HPDE6-E6E7 (cell line): ENCODE data around the gene PUM1.

ENCODE experiments used
- DNase-seq: peaks from one replicate; pipeline ENCODE4 v3.0.0; 2011; ENCODE audit warnings: missing footprints; ENCODE audit errors: extremely low spot score

The PUM1 gene

DNA sequence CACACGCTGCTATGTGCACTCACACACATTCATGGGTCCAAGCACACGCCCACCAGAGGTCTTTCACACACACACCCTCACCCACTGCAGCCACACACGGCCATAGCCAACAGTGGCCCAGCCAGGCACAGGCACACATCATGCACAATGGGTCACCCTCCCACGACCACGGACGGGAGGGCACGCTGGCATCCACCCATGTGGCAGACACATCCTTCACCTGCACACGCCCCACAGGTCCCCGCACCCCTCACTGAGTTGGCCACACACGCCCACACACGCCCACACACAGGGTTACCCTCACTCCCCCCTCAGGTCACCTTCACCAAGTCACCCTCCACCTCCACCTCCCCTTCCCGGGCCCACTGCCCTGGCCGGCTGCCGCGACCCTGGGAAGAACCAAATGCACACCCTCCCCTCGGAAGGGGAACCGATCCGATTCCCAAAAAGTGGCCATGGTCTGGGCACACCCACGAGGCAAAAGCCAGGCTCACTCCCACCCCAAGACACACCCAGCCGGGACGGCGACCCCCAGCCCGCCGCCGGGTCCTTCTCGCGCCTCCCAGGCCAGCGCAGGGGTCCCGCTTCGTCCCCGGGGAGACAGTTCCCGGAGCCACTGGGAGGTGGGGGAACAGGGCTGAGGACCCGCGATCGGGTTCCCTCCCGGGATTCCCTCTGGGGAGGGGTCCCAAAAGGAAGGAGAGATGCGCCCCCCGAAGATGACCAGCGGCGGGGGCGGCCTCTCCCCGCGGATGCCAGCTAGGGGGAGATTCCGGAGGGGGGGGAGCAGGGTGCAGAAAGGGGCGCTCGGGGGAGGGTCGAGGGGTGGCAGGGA lies 157.8 kb downstream of the PUM1 start:
- no peak for DNase-seq

DNA sequence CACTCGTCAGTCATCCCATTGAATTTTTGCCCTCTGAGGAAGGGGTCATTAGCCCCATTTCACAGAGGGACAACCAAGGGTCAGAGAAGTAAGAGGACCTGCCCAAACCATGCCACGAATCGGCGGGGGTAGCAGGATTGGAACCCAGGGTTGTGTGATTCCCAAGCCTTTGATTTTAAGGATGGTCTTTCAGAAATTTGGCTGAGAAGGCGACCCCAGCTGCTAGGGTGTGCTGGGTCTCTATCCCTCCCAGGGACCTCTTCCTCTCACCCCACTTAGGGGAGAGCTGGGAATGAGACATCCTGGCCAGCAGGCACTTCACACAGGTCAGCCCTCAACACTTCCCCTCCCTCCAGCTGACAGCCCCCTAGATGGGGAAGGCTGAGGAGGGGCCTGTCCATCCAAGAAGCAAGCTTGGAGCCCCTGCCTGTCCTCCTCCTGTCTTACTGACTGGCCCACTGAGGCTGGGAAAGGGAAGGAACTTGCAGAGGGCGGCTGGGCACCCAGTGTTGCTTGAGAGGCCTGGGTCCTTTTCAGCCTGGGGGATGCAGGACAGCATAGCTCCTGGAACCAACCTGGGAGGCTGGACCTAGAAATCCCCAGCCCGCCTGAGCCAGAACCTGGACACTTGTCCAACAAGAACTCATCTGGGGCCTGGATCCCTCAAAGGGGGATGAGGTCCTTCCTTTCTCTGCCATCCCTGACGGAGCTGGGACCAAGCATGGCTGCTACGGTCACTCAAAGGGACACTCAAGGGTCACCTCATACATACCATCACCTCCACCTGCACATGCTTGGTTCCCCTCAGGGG lies 158.7 kb downstream of the PUM1 start:
- DNase-seq = no peak

DNA sequence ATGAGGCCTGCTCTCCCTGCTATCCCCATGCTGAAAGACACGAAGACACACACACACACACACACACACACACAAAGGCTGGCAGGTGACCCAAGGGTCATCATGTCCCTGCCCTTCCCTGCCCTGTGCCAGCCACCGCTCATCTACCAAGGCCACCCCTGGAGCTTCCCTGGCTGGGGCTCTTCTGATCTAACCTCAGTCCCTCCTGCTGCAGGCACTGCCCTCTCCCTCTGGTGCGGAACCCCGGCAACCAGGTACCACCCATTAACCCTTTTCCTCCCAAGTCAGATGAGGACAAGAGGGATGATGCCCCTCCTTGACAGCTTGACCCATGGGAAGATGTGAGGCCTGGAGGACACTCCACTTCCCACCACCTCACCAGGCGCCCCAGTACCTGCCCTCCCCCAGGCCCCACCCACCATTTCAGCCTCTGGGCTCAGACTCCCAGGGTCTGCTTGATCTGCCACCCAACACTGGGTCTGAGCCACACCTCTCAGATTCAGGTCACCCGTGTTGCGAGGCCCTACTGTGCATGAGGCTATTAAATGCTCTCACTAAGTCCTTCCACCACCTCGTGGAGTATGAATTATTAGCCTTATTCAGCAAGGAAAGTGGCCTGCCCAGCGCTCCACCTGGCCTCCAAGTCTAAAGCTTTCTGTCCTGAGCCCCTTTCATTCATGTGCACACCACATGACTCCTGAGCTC lies 159.4 kb downstream of the PUM1 start:
- DNase-seq = no peak

DNA sequence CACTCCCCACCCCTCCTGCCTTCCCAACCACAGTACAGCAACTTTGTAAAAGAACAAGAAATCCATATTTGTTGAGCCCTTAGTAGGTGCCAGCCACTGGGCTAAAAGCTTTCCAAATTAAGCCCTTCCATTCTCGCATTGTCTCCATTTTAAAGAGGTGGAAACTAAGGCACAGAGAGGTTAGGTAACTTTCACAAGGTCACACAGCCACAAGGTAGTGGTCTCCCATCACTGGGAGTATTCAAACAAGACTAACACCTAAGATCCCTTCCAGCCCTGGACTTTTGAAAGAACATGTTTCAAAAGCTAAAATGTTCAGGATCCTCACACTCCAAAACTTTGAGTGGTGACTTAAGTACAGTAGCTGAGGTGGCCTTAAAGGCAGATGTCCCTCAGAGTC lies 160.1 kb downstream of the PUM1 start:
- DNase-seq = no peak

DNA sequence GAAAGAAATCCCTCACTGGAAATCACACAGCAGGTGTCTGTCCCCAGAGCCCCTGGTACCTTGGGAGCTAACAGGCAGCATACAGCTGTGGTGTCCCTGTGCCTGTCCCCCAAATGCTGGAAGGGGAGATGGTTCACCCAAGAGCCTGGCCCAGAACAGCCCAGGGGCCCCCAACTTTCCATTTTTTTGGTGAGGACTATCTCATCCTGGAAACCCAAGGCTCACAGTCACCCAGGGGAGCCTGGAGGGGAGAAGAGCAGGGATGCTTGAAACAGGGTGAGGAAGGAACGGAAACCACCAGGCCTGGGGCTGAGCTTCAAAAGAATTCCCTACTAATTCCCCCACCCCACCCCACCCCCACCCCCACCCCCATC lies 160.6 kb downstream of the PUM1 start:
- DNase-seq = no peak

DNA sequence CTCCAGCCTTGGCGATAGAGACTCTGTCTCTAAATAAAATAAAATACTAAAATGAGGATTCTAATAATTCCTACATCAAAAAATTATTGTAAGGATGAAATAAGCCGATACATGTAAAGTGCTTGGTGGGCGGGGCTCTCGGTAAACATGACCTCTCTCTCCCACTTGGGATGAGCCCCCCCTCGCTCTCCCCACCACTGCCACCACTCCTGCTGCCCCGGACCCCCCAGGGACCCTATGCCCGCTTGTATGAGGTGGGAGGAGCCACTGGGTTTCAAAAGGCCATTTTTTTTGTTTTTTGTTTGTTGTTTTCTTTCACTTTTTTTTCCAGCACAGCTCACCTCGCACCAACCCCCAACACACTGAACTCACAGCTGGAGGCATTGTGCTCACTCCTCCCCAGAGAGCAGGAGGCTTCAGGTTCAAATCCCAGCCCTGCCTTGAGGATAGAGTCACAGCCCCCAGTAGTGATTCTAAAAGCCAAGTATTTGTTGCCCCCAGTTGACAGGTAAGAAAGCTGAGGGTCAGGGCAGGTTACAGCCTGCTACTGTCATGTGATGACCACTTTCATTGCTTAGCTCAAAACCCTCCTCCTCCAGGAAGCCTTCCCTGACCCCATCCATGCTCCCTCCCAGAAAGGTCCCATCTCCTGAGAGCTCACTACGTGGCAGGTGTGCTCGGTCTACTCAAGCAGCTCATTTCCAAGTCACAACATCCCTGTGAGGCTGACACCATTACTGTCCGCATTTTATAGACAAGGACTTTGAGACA lies 161.1 kb downstream of the PUM1 start:
- no peak for DNase-seq

DNA sequence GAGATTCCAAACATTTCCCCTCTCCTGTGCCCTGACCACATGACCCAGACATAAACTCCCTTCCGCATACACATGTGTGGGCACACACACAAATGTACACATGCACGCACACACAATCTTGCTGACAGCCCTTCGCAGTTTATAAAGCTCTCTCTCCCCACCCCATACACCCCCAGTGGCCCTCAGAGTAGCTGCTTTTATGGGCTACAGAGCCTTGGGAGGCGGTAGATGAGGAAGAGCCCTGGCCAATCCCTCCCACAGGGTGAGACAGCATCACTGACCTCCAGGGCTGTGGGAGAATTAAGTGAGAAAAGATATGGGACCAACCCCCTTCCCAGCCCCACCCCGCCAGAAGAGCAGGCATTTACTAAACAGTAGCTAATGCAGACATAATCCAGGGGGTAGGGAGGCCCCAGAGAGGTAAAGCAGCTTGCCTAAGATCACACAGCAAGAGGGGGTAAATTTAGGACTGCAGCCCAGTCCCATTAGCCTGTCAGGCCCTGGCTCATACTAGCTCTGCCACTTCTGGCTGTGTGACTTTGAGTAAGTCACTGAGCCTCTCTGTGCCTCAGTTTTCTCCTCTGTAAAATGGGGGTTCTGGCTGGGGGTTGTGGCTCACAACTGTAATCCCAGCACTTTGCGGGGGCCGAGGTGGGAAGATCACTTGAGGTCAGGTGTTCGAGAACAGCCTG lies 162.0 kb downstream of the PUM1 start:
- no peak for DNase-seq

DNA sequence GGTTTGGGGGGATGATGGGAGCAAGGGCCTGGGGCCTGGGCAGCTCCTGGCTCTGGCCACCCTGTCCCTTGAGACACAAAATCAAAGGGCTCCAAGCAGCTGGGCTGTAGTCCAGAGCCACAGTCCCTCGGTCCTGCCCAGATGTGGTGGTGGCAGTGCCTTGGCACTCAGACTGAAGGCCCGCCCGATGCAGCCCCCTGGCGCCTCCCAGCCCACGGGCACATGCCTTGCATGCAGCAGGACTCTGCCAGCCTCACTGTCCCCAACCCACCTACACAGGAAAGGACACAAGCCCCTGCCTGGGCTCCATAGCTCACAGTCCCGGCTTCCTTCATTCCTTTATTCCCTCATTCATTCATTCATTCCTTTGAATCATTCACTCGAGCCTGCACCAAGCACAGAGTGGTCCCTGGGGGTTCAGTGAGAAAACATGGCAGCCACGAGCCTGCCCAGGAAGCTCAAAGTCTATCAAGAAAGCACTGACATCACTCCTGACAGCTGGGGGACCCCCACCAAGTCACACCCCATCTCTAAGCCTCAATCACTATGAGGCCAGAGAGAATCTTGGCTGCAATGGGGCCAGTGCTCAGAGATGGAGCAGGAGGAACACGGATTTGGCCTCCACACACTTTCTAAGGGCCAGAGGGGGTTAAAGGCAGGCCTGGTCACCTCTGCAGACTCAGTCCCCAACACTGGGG lies 162.8 kb downstream of the PUM1 start:
- no peak for DNase-seq

DNA sequence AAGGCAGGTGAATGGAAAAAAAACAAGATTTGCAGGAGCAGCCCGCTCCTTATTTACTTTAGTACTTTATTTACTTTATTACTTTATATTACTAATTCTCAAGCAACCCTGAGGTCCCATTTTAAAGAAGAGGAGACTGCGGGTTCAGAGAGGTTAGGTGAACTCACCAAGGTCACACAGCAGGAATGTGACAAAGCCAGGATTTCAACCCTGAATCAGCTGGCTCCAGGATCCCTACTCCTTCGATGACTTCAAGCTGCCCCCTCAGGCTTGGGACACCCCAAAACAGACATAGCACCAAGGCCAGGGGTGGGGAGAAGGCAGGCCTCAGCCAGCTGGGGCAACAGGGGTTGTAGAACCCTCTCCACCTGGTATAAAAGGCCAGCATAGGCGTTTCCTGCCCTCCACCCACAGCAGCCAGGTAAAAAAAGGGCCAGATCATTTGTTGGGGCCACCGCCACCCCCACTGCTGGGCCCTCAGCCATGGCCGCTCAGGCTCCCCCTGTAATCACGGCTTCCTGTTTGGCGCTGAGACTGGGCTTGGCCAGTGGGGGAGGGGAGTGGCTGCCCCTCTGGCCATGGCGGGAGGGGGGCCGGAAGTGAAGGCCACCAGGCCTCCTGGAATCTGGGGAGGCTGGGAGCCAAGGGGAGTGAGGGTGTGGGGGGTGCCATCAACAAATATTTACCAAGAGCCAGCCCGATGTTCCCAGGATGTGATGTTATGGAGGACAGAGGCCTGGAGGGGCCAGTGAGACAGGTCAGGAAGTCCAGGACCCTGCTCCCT lies 163.5 kb downstream of the PUM1 start:
- no peak for DNase-seq

DNA sequence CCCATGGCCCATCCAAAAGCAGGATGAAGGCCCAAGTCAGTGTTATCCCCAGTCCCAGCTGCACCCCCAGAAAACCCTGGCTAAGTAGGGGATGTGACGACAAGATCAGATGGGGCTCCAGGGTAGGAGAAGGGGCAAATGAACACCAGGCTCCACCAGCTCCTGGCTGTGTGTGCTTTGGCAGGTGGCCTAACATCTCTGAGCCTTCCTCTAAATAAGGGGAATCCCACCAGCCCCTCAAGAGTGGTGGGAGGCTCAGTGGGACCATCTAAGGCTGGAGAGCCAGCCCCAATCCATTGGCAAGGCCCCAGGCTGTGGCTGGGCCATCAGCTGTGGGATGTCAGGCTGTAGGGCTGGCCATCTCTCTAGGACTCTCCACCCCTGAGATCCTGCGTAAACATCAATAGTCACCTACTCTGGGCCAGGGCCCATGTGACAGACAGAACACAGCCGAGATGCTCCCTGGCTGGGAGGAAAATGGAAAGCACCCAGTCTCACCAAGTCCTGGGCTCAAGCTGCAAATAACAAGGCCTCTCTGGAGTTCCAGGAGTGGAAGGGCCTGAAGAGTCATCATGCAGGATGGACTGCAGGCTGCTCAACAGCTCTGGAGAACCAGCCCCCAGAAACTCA lies 164.5 kb downstream of the PUM1 start:
- no peak for DNase-seq

DNA sequence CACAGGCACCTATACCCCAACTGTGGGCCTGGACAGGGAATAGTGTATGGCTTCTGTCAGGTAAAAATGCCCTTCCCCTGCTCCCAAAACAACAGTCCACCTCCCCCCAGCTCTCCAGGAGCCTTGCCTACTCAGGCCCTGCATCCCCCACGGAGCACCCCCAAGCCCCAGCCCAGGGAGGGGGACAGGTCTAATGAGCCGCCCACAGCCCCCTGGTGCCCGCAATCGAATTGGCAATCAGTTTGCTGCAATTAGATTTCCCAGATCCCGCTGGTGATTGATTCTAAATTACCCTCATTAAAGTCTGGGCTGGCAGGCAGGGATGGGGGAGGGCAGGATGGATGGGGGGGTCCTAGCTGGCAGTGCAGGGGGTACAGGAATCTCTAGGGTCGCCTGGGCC lies 165.0 kb downstream of the PUM1 start:
- DNase-seq = no peak

DNA sequence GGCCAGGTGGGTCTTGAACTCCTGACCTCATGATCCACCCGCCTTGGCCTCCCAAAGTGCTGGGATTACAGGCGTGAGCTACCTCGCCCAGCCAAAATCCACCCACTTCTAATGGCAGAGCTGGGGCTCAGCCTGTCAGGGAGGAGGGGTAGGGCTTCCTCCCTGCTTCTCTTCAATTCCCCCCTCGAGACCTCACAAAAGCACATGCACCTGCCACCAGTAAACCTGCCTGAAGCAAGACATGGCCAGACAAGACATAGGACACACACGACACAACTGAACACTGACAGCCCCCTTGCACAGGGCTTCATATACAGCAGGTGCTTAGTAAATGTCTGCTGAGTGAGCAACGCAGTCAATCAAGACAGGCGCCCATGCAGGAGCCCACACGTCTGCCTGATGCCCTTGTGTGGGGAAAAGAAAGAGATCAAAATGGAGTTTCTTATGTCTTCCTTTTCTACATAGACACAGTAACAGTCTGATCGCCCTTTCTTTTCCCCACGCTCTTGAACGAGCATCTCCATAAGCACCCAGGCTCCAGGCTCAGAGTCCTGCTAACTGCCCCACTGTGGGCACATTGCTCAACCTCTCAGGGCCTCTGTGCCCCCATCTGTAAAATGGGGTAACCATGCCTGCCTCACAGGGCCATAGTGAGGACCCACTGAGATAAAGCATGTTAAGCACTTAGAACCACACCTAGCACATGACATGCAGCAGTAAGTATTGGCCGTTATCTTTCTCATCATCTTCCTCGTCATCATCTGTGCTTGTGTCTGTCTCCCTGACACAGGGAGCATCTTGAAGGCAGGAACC lies 165.7 kb downstream of the PUM1 start:
- no peak for DNase-seq

DNA sequence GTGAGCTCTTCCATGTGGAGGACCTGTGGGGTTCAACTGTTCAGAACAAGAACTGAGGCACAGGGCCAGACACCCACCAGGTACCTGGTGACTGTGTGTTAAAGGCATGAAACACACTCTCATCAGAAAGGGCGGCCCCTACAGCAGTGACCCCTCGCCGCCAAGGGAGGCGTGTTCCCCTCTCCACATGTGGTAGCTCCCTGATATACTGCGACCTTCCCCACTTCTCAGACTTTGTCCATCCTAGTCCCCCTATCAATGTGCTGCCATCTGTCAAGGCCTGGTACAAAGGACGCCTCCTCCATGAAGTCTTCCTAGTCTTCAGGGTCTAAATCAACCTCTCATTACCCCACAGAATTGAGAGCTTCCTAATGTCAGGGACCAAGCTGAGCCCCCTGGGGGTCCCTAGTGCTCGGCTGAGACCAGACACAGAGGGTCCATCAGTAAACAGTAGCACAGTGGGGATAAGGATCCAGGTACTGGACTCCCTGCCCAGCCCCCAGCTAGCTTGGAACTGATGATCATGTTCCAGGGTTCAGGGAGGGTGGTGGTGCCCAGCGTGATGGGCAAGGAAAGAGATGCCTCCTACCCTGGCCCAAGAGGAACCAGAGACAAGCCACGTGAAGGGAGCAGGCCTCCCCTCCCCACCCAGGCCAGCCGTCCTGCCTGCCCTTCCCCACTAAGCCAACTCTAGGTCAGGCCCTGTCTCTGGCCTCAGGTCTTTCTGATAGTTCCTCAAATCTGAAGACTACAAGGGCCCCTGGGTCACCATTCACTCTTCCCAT lies 167.3 kb downstream of the PUM1 start:
- DNase-seq = no peak

DNA sequence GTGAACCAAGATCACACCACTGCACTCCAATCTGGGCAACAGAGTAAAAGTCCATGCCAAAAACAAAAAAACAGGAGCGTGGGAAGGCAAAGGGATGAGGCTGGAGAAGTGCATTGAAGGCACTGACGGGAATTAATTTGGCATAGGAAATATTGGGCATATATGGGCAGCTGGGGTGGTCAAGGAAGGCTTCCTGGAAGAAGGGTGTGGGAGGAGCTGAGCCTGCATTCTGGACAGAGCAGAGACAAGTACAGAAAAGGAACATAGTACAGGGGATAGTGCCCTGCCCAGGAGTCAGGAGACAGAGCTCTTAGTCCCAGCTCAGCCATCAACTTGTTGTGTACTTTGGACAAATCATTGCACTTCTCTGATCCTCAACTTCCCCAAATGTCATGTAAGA lies 168.6 kb downstream of the PUM1 start:
- no peak for DNase-seq

DNA sequence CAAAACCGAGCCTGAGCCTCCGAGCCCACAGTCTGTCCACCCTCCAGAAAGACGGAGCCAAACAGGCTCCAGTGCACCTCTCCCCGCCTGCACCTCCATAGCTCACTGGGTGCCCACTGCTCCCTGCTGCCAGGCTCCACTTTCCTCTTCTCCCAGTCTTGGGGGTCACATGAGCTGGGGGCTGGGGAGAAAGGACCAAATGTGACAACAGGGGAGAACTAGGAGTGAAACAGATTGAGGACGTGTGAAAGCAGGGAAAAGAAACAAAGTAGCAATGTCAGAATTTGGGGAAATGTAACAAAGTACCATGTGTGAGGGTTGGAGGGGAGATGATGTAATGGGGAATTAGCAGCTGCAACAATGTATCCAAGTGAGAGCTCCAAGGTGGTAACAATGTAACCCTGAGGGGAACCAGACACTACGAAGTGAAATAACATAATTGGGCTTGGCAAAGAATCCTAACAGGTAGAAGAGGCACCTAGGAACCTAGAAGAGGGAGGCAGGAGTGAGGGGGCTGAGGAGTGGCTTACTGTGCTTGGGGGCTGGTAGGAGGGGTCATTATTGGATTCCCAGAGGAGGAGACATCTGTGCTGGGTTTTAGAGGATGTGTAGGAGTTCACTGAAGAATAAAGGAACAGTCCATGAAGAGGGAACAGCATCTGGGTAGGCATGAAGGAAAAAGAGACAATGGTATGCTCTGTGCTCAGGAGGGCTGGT lies 169.4 kb downstream of the PUM1 start:
- no peak for DNase-seq

DNA sequence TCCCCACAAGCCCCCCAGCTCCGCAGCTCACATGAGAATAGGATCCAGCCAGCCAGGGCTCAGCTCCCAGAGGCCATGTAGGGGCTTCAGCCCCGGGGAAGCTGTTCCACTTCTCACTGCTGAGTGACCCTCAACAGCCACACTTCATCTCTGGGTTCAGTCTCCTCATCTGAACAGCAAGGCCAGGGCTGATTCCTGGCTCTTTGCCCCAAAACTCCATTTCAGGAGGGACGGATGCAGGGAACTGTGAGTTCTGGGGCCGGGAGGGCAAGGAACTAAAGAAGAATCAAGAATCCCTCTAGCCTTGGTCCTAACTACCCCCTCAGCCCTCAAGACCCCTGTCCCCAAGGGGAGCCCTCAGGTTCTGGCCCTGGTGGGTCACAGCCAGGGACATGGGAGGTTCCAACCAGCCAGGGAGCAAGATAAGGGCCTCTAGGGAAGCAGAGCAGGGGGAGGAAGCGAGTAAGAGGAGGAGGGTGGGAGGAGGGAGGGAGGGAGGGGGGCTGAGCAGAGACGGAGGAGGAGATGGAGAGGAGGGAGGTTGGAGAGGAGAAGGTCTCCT lies 170.1 kb downstream of the PUM1 start:
- no peak for DNase-seq

DNA sequence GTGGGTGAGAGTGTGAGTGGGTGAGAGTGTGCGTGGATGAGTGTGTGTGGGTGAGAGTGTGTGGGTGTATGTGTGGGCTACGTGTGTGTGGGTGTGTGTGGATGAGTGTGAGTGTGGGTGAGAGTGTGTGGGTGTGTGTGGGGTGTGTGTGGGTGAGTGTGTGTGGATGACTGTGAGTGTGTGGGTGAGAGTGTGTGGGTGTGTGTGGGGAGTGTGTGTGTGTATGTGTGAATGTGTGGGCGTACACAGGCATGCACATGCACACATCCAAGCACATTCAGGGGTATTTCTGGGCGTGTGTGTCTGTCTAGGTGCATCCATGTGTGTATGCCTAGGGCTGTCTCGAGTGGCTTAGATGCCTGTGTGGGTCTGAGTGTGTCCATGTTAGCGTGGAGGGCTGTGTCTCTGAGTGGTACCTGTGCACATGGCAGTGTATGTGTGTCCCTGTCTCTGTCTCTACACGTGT lies 171.0 kb downstream of the PUM1 start:
- DNase-seq = no peak
